Progenitor cell of endocrine pancreas (in vitro differentiated cells): ENCODE results near the gene MSANTD2. TPM values are rescaled to one million over a fixed set of nuclear protein-coding genes. Genes with fewer than 3 reads are reported as not detected.
A peak's percentile ranks its signal among the peaks of the same experiment; 100 is the strongest.

Source experiments
- DNase-seq: peaks from one replicate; pipeline ENCODE4 v3.0.0; 2021; ENCODE audit warnings: low spot score; ENCODE audit not compliant: unreplicated experiment
- H3K27ac Mint-ChIP-seq: 2 replicates; pipeline ENCODE4 v1.8.0; 2021; ENCODE audit warnings: mild to moderate bottlenecking, moderate library complexity, mixed read lengths
- H3K27me3 Mint-ChIP-seq: 2 replicates; pipeline ENCODE4 v1.8.0; 2021; ENCODE audit warnings: mixed read lengths
- H3K36me3 Mint-ChIP-seq: 2 replicates; pipeline ENCODE4 v1.8.0; 2022; ENCODE audit warnings: mixed read lengths; ENCODE audit not compliant: insufficient read depth
- H3K4me1 Mint-ChIP-seq: 2 replicates; pipeline ENCODE4 v1.8.0; 2021; ENCODE audit warnings: low read depth, mixed read lengths
- H3K4me3 Mint-ChIP-seq: 2 replicates; pipeline ENCODE4 v1.8.0; 2021; ENCODE audit warnings: low read depth, mild to moderate bottlenecking, moderate library complexity, mixed read lengths
- H3K9me3 Mint-ChIP-seq: 2 replicates; pipeline ENCODE4 v1.8.0; 2021; ENCODE audit warnings: low read depth, mixed read lengths
- CTCF ChIP-seq: fragments of 200-600 bp; sonication (generic); IDR thresholded peaks from one replicate; pipeline ENCODE4 v1.5.0; 2021; ENCODE audit warnings: antibody characterized with exemption, mild to moderate bottlenecking; ENCODE audit not compliant: unreplicated experiment
- total RNA-seq: library from RNA; stranded (reverse); gene quantifications from 2 replicates; pipeline ENCODE4 v1.2.1, GENCODE V29; 2021

The MSANTD2 gene
- total RNA-seq, 1 donor from 2014 or later, result 41.6 TPM

- H3K27me3 Mint-ChIP-seq, result no peaks in the 10 kb centered on the region
- no peaks in the 10 kb centered on the region for H3K9me3 Mint-ChIP-seq
- H3K4me3 Mint-ChIP-seq, result peak overlapping the region; percentile 88
- peak; percentile 19 for TF ChIP-seq CTCF
- H3K27ac Mint-ChIP-seq, result peak overlapping the region; percentile 96
- peak; percentile 34 for DNase-seq
- no peaks in the 10 kb centered on the region for H3K36me3 Mint-ChIP-seq
- peaks cover 13% of the 10 kb centered on the region for H3K4me1 Mint-ChIP-seq
Measured at GRCh38 chr11:124799348-124800225, 619 bp downstream of the MSANTD2 start.

- Mint-ChIP-seq H3K4me3 (peak overlapping the region; percentile 78), H3K27ac (peak overlapping the region; percentile 96), H3K9me3 (no peaks in the 10 kb centered on the region), H3K4me1 (peaks cover 13% of the 10 kb centered on the region), H3K36me3 (no peaks in the 10 kb centered on the region), H3K27me3 (no peaks in the 10 kb centered on the region)
- no peak for DNase-seq
- no peak for TF ChIP-seq CTCF
Measured at GRCh38 chr11:124798991-124799347, 1.2 kb downstream of the MSANTD2 start.

- Mint-ChIP-seq H3K9me3 (no peaks in the 10 kb centered on the region), H3K4me3 (no peak overlapping the region), H3K27ac (no peak overlapping the region), H3K36me3 (no peaks in the 10 kb centered on the region), H3K4me1 (peaks cover 15% of the 10 kb centered on the region), H3K27me3 (no peaks in the 10 kb centered on the region)
- DNase-seq, result no peak
- TF ChIP-seq CTCF, result no peak
Measured at GRCh38 chr11:124796312-124796711, 3.9 kb downstream of the MSANTD2 start.

- no peak for DNase-seq
- H3K27ac Mint-ChIP-seq, result no peak overlapping the region
- no peak overlapping the region for H3K4me3 Mint-ChIP-seq
- TF ChIP-seq CTCF, result peak; percentile 78
- no peaks in the 10 kb centered on the region for H3K9me3 Mint-ChIP-seq
- no peaks in the 10 kb centered on the region for H3K36me3 Mint-ChIP-seq
- no peaks in the 10 kb centered on the region for H3K27me3 Mint-ChIP-seq
- peaks cover 11% of the 10 kb centered on the region for H3K4me1 Mint-ChIP-seq
Measured at GRCh38 chr11:124793466-124794278, 6.5 kb downstream of the MSANTD2 start.

GRCh38 chr11:124791626-124792341 lies 8.4 kb downstream of the MSANTD2 start:
- Mint-ChIP-seq H3K36me3 (no peaks in the 10 kb centered on the region), H3K4me1 (peaks cover 2% of the 10 kb centered on the region), H3K27ac (no peak overlapping the region), H3K9me3 (no peaks in the 10 kb centered on the region), H3K4me3 (no peak overlapping the region), H3K27me3 (no peaks in the 10 kb centered on the region)
- TF ChIP-seq CTCF, result no peak
- no peak for DNase-seq
